ENCODE results near the gene PNPLA3. TPM values are rescaled to one million over a fixed set of nuclear protein-coding genes. Genes with fewer than 3 reads are reported as not detected.
A peak's percentile ranks its signal among the peaks of the same experiment; 100 is the strongest.

PNPLA3 gene
- total RNA-seq, 1 experiment from 2014 or later, result 4.9 TPM

- peaks cover 12% of the 10 kb centered on the region for H3K4me1 ChIP-seq (ENCODE audit: control insufficient read depth, insufficient read depth, low read length)
- TF ChIP-seq SIN3A (IDR thresholded peaks at IDR 0.05; ENCODE audit: borderline replicate concordance, insufficient read depth, low read depth, low read length) (no peak), POLR2AphosphoS5 (IDR thresholded peaks at IDR 0.05; ENCODE audit: low read depth, low read length) (no peak), REST (IDR thresholded peaks at IDR 0.05; ENCODE audit: insufficient read depth in 1 of 2, low read depth in 2 of 2, low read length in 1 of 2) (no peak), TCF7L2 (IDR thresholded peaks at IDR 0.05; ENCODE audit: low read depth, low read length) (no peak)
- DNase-seq (ENCODE audit: low read depth, low spot score) (no peak), ATAC-seq (no peak)
- ChIA-PET CTCF (no interaction called here), POLR2A (no interaction called here)
- intact Hi-C loops (cut with micrococcal nuclease; ENCODE audit: unreplicated experiment), result no loop called here
- BruUV-seq (replicated peaks), result no TSS peak
- no peak overlapping the region for H3K4me3 ChIP-seq (ENCODE audit: low read depth in 2 of 2, low read length in 2 of 2)
- in situ Hi-C loops (cut with HindIII; ENCODE audit: low pct_unique_long_range_greater_than_20kb, low sequenced_read_pairs), result no loop called here
- no peak overlapping the region for H3K27ac ChIP-seq (ENCODE audit: low read length)
- no peaks in the 10 kb centered on the region; the same call in 1 of the 2 replicates for H3K36me3 ChIP-seq (ENCODE audit: control insufficient read depth, insufficient read depth, low read length)
- no peaks in the 10 kb centered on the region for H3K27me3 ChIP-seq (ENCODE audit: control insufficient read depth, insufficient read depth, low read length)
- H3K9me3 ChIP-seq (ENCODE audit: control insufficient read depth, insufficient read depth, low read depth, low read length), result no peaks in the 10 kb centered on the region
Observed at GRCh38 chr22:43951966-43952365, 28.4 kb downstream of the PNPLA3 start.

- POLR2A ChIA-PET, result no interaction called here
- H3K27me3 ChIP-seq (ENCODE audit: control insufficient read depth, insufficient read depth, low read length), result no peaks in the 10 kb centered on the region
Observed at GRCh38 chr22:43953988-43954785, 30.6 kb downstream of the PNPLA3 start.

More at GRCh38 chr22:43953988-43954785, 30.6 kb downstream of the PNPLA3 start:
- in situ Hi-C loops (cut with HindIII; ENCODE audit: low pct_unique_long_range_greater_than_20kb, low sequenced_read_pairs) (no loop called here), intact Hi-C loops (cut with micrococcal nuclease; ENCODE audit: unreplicated experiment) (no loop called here)
- CTCF ChIA-PET, result interaction anchor here (0.9 kb wide), 1 partner anchor 8 kb away, joined by 11 read pairs; no protein-coding TSS in a partner anchor
- no peaks in the 10 kb centered on the region for H3K9me3 ChIP-seq (ENCODE audit: control insufficient read depth, insufficient read depth, low read depth, low read length)
- H3K4me3 ChIP-seq (ENCODE audit: low read depth in 2 of 2, low read length in 2 of 2), result peak overlapping the region; percentile 86 to 90
- H3K27ac ChIP-seq (ENCODE audit: low read length), result peak overlapping the region; percentile 86
- DNase-seq (ENCODE audit: low read depth, low spot score), result no peak
- H3K36me3 ChIP-seq (ENCODE audit: control insufficient read depth, insufficient read depth, low read length), result no peaks in the 10 kb centered on the region; the same call in 1 of the 2 replicates
- no peak for TF ChIP-seq TCF7L2 (IDR thresholded peaks at IDR 0.05; ENCODE audit: low read depth, low read length)
- TF ChIP-seq SIN3A (IDR thresholded peaks at IDR 0.05; ENCODE audit: borderline replicate concordance, insufficient read depth, low read depth, low read length), result no peak
- TF ChIP-seq POLR2AphosphoS5 (IDR thresholded peaks at IDR 0.05; ENCODE audit: low read depth, low read length), result no peak
- no peak for TF ChIP-seq REST (IDR thresholded peaks at IDR 0.05; ENCODE audit: insufficient read depth in 1 of 2, low read depth in 2 of 2, low read length in 1 of 2)
- no peak for TF ChIP-seq CTCF (IDR thresholded peaks at IDR 0.05)
- ATAC-seq, result no peak
- peaks cover 15% of the 10 kb centered on the region for H3K4me1 ChIP-seq (ENCODE audit: control insufficient read depth, insufficient read depth, low read length)
- BruUV-seq (replicated peaks), result no TSS peak

Measured in Panc1 (cell line).